HT-29 (cell line): Measurements from ENCODE around the gene ARHGAP15. TPM values are rescaled to one million over a fixed set of nuclear protein-coding genes. Genes with fewer than 3 reads are reported as not detected.

Experiments used
- DNase-seq: peaks from one replicate; pipeline ENCODE4 v3.0.0-alpha.2; 2015; ENCODE audit warnings: low spot score
- total RNA-seq: library from RNA; depleted of rRNA; stranded (reverse); fragments of >200 nt; shearing (Covaris generic); gene quantifications from 2 replicates; pipeline ENCODE4 v1.2.3, GENCODE V29; 2014

ARHGAP15 gene
- total RNA-seq, 1 experiment from 2014 or later = not detected

DNA sequence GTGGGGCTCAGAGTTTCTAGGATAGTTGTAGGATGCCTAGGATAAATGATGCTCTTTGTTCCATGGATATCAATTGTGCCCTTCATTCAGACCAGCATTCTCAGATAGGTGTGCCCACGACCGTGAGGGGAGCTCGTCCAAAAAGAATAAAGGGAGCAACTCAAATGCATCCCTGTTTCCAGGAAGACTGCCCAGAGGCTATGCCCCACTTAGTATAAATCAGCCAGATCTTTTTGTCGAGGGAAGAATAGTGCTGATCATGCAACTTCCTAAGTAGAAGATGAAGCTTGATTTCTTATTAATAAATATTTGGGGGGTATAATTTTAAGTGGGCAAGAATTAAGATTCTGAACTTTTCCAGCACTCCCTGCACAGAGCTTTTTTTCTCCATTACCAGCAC is 450.2 kb downstream of the ARHGAP15 start:
- DNase-seq = no peak

DNA sequence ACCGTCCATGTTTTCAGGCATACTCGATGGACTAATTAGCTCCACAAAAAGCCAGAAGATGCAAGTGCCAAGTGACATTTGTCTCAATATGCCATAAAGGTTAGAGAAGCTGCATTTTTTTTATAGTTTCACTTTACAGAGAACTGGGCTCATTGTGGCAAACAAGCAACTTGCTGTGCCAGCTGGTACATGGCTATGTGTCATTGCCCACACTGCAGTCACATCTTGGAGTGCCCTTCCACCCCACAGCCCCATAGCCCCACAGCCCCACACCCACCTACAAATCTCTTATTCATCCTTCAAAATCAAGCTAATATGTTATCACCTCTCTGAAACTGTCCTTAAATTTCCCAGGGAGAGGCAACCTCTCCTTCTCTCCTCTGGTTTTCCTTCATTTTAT is 451.9 kb downstream of the ARHGAP15 start:
- no peak for DNase-seq

DNA sequence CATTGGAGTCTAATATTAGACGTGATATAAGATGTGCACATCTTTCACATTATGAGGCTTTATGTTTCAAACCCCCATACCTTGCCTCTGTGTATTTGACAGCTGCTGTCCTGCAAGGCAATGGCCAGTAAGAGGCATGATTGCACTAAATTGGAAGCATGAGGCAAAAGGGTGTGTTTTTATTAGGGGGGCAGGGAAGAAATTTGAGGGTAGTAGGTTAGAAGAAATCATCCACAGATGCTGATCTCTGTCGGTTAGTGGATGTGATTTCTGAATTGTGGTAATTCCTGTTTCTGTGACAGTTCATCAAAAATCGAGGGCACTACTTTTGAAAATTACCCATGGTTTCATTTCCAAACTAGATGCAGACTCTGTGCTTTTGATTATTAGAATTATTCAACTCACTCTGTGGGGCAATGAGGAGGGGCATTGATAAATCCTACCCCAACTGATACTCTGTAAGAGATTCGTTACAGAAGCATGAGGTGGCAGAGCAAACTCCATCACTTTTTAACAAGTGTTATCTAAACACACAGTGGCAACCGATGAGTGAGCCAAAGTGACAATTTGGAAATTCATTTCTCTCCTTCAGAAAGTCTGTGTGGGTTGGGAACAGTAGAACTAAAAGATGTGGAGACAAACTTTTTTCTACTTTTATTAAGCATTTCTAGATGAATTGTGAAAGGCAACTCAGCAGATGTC is 453.0 kb downstream of the ARHGAP15 start:
- no peak for DNase-seq

DNA sequence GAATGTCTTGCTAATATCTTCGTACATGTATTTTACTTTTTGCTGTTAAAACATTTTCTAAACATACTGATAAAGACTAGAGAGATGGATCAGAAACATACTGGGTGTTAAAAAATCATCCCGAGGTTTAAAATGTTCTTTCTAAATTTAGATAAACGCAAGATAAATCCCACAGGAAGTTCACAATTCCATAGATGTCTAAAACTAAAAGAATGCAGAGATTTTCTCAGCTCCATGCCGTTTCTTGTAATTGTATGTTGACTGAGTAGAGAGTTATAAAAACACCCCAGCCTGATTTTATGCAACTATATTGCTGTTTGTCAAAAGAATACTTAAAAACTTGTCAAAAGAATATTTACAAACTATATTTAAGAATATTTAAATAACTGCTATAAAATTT is 455.7 kb downstream of the ARHGAP15 start:
- no peak for DNase-seq

- no peak for DNase-seq
Observed at GRCh38 chr2:143586119-143586518, 456.9 kb downstream of the ARHGAP15 start.

DNA sequence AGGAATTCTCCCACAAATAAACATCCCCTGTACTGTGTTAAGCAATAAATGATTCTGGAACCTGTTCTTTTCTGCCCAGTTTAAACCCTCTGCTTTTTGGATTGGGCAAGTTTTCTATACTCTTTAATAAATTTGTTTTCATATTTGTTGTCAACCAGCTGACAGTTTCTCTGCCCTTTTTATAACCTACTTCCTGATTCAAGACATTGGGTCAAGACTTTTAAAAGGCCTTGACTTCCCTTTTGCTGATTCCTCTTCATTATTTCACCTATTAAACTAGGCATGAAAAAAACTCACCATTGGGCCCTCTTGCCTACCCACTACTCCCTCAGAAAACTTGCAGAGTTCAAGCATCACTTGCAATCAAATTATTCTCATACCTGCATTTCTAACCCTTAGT is 459.5 kb downstream of the ARHGAP15 start:
- no peak for DNase-seq

DNA sequence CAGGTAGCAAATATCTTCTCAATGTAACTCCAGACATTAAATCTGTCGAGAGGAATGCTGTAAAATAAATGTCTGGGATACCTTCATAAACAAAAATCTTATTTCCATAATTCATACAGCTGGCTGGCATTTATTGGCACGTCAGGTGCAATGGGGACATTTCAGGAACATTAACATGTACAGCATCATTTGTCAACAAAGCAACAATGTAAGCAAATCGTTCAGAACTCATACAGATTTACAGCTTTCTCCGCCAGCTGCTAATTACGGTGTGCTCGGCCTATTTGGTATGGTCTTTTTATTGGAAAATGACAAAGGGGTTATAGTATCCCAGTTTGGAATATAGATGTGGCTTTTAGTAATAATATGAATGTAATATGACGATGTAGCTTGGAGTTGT is 464.9 kb downstream of the ARHGAP15 start:
- DNase-seq = no peak

DNA sequence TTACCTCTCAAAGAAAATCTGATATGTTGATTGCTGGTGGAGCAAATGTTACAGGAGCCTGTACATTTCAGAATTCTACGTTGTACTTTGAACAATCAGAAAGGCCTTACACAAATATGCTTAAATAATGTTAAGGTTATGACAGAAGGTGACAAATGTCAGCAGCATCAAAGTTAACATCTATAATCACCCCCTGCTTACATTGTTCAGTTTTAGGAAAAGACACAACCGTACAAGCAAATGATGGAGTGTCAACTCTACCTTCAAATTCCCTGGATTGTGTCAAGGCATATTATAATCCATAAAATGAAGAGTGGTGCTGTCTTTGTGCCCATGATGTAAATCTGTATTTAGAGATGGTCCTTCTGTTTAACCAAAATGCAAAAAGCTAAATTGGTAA is 465.5 kb downstream of the ARHGAP15 start:
- no peak for DNase-seq

GRCh38 chr2:143600116-143600515 is 470.9 kb downstream of the ARHGAP15 start:
- no peak for DNase-seq

GRCh38 chr2:143601828-143602227 is 472.6 kb downstream of the ARHGAP15 start:
- DNase-seq = no peak

- DNase-seq = no peak
Observed at GRCh38 chr2:143603035-143603655, 473.9 kb downstream of the ARHGAP15 start.

DNA sequence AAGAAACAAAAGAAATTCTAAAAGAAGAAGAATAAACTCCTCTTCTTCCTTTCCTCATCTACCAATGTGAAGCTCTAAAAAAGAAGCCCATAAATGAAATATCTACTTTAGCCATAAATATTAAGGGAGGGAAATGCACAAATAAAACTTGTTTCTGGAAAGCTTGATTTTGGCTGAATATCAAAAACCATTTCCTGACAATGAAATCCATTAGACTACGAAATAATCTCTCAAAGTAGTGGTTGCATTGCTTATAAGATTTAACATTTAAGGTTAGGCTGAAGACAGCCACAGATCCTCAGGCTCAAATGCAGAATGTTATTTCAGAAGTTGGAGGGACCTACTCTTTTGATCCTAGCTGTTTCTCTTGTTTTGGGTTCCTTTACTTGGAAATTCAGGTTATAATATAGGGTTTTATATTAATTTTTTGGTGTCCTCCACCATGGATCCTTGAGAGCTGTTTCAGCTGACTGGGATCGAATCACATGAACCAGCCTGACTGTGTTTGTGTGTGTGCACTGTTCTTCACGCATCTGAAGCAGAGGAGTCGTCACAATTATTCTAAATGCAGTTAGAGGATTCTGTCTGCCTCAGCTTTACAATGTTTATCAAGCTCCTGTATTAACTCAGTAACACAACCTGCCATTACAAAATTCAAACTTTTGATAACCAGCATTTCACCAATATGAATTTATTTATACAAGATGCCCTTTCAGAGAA is 474.8 kb downstream of the ARHGAP15 start:
- no peak for DNase-seq

DNA sequence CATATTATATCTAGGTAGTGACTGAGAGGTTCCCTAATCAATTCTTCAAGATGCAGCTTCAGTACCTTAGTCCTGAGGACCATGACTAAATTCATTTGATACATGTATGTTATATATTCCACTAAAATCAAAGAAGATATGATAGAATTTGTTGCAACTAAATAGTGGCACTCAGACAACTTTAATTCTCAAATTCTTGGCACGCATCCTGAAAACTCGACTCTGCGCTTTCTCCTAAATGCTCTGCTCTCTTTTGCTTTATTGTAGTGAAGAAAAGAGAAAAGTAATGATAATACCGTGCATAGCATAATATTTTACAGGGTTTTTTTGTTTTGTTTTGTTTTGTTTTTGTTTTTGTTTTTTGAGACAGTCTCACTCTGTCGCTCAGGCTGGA is 475.3 kb downstream of the ARHGAP15 start:
- DNase-seq = no peak

- DNase-seq = no peak
Observed at GRCh38 chr2:143607231-143608062, 478.2 kb downstream of the ARHGAP15 start.

- no peak for DNase-seq
Observed at GRCh38 chr2:143608063-143608423, 478.8 kb downstream of the ARHGAP15 start.

DNA sequence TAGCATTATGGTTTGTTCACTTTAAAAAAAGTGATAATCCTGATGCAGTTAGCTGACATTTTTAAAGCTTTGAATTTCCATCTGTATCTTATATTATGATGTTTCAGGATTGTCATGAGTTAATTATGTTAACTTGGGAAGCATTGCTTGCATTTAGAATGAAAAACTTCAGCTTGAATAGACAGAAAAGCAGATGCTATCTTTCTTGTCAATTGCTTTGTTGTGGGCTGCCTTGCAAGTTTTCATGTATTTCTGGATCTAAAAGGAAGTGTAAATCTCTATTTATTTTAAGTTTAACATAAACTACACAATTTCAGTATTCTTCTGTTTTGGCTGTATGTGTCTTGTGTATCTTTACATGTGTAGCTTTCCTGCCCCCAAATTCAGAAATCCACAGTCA is 479.5 kb downstream of the ARHGAP15 start:
- DNase-seq = no peak

GRCh38 chr2:143611336-143611735 is 482.1 kb downstream of the ARHGAP15 start:
- no peak for DNase-seq

DNA sequence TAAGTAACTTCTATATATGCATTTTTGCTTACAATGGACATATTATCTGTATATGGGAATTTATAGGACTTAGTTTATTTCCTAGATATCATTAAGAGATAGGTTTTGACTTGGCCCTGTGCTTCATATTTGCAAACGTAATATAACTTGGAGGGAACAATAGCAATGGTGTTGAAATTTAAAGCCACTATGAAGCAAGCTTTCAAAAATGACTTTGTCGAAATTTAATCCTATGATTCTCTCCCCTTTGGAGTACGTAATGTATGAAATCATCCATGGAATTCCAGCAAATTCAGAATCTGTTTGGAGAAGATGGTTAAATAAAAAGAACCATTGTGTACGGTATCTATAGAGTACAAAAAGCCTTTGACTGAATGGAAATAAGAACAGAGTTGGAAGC is 486.3 kb downstream of the ARHGAP15 start:
- DNase-seq = no peak

DNA sequence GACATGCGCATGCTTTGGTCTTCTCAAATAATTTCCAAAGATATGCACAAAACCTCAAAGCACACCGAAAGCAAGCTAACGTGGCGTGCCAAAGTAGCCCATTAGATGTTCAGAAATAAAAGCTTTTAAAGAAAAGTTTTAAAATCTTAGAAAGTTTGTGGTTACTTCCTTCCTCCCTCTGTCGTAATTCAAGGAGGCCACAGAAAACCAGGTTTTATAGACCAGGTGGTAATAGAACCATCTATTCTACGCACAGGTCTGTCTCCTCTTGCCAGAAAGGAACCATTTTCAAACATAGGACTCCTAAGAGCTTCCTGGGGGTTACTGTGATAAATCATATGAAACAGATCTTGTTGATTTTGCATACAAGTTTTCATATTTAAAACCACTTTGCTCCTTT is 487.2 kb downstream of the ARHGAP15 start:
- no peak for DNase-seq

DNA sequence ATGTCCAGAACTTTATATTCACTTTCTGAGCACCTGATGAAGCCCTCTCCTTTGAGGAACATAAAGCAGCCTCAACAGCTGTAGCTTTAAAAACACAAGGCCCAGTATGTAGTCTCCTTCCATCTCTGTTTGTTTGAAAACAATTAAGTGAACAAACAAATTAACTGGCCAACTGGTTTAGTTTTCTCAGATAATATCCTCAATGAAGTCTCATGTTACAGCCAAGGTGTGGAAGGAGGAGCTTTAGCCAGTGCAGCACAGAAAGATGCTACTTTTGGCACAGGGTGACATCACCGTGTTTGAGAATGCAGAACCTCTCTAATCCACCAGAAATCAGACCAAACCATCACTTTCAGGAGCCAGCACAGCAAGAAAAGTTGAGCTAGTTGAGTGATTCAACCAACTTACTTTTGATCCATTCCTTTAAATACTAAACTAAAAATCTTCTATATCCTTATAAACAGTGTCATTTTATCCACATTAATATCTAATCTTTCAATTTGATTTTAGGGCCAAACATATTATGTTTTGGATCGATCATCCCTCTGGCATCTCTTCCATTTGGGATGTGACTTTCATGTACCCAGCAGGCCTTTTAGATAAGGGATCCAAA is 488.7 kb downstream of the ARHGAP15 start:
- no peak for DNase-seq

DNA sequence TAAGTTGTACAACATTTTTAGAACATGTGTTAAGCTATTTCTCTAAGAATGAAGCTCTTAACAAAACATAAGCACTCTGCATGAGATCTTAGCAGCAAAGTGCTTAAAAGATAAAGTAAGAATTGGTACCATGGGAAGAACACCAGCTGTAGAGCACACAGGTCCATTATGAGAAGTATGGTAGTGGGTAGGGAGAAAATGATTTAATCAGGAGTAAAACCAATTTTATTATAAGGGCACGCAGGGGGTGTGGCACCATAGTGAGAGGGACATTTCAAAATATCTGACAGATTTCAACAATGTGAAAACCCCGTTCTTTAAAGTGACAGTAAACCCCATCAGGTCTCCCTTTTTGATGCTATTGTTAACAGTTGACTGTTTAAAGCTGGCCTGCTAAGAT is 492.9 kb downstream of the ARHGAP15 start:
- no peak for DNase-seq
